NCI-H524 treated with DMSO at 0.1 percent for 48 hours (cell line): Measurements from ENCODE around the gene ZNF784.

ENCODE experiments used
- DNase-seq: peaks from one replicate; lab custom pipeline; 2025; lab: John Stamatoyannopoulos, UW

The ZNF784 gene

DNA sequence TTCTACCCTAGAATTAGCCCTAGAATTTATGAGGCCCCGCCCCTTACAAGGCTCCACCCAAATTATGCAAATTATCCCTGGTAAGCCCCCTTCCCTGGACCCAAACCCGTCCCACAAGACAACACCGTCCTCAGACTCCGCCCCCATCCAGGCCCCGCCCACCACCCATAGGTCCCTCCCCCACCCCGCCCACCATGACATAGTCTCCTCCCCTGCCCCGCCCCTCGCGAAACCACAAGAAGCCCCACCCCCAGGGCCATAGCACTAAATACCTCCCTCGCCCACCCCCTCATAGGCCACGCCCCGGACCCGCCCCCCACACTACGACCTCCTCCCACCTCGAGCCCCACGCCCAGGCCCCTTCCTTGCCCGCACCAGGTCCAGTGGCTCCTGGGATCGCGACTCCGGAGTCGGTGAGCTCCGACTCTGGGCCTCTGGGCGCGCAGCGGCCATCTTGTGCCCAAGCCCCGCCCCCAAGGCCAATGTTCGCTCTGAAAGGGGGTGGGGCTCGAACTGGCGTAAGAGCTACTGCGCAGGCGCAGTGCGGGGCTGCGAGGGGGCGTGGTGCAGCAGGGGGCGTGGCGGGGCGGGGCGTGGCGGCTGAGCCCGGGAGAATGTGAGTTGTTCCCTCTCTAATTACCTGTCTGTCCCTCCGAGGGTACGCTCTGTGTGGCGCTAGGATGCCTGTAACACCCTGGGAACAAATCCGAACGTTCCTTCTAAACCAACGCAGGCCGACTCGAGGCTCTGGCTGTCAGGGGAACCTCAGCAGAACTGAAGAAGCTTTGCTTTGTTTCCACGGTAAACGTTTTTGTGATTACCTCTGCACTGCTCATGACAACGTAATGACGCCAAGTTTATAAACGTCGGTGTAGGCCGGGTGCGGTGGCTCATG is at the start of gene ZNF784:
Gene ZNF784 (minus strand): TSS at position 458 of the 895 bp plus-strand sequence. CDS start 5 bp downstream, at position 453.
- peak; percentile 50 for DNase-seq

GRCh38 chr19:55673889-55674288 is 49.5 kb upstream of the ZNF784 start:
- no peak for DNase-seq

GRCh38 chr19:55673465-55673864 is 49.1 kb upstream of the ZNF784 start:
- no peak for DNase-seq

DNA sequence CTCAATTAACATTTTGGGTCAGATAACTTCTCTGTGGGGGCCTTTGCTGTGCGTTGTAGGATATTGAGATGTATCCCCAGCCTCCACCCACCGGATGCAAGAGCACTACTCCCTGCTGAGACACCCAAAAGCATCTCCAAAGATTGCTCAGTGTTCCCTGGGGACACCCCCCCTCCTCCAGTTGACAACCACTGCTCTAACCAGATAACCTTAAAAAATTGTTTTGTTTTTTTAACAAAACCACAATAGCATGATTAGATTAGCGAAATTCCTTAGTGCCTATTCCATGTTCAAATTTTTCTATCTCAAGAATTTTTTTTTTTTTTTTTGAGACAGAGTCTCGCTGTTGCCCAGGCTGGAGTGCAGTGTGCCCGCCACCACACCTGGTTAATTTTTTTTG is 48.1 kb upstream of the ZNF784 start:
- no peak for DNase-seq

DNA sequence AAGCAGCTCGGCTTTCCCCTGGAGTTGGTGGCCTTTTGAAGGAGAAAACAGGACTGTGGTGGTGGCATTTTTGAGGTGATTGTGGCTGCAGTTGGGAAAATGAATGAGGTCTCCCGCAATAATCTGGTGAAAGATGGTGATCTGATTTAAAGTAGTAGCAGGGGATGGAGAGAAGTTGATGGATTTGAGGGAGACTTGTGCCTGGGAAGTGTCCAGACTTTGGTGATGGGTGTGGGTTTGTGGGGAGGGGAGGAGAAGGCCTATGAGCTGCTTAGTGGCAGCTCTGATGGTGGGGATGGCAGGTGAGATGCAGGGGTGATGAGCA is 46.6 kb upstream of the ZNF784 start:
- no peak for DNase-seq

GRCh38 chr19:55670280-55671053 is 46.1 kb upstream of the ZNF784 start:
- no peak for DNase-seq

DNA sequence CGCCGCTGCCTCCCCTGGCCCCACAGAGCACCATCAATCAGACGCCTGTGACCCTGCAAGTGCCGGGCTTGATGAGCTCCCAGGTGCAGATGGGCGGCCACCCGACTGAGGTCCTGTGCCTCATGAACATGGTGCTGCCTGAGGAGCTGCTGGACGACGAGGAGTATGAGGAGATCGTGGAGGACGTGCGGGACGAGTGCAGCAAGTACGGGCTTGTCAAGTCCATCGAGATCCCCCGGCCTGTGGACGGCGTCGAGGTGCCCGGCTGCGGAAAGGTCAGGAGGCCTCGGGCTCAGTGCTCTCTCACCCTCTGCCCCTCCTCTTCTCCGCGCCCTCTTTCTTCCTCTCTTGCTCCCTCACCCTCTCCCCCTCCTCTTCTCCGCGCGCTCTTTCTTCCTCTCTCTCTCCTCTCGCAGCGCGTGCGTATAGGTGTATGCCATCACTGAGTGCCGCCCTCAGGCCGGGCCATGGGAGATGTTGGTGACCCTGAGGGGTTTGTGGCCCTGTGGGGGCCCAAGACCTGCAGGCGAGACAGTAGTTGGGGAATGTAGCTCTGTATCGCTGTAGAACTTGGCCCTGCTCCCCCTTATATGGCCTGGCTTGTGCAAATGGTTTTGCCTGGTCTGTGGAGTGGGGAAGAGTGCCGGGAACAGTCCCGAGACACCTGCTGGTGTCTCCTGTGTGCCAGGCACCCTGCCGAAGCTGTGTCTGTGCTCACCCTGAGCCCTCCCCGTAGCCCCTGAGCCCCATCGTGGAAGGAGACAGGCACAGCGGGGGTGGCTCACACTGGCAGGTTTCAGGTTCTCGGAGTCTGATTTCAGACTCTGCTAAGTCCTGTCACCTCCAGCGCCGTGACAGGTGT is 45.3 kb upstream of the ZNF784 start:
- no peak for DNase-seq

DNA sequence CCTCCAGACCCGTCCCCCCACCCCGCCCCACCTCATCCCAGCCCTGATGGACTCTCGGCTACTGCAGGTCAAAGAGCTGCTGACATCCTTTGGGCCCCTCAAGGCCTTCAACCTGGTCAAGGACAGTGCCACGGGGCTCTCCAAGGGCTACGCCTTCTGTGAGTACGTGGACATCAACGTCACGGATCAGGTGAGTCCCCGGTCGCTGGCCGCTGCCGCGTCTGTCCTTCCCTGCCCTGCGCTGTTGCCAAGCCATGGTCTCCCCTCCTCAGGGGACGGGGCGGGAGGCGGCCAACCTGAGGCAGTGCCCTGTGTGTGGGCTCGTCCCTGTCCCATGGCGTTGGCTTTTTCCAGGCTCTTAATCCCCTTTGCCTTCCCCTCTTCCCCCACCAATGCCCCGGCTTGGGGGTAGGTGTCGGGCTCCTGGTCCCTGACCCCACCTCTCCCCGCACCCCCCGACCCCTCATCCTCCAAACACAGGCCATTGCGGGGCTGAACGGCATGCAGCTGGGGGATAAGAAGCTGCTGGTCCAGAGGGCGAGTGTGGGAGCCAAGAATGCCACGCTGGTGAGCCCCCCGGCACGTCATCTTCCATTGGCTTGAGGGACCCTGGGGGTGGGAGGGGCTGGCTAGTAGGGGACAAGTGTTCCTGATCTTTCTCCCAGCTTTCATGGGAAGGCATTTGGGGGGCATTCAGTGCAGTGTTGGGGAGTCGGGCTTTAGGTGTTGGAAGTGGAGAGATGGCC is 44.4 kb upstream of the ZNF784 start:
- no peak for DNase-seq

DNA sequence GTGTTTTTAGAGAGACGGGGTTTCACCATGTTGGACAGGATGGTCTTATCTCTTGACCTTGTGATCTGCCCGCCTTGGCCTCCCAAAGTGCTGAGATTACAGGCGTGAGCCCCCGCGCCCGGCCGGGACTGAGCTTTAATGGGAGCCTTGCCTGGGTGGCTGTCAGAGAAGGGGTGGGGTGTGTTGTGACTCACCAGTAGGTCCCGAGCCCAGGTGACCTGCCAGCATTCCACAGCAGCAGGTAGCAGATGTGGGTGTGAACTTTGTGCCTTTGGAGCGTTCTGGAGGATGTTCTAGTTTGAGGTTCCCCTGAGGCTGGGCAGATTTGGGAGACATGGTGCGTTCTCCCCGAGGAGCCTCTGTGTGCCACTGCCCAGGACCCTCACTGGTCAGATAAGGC is 43.6 kb upstream of the ZNF784 start:
- no peak for DNase-seq

GRCh38 chr19:55667511-55667910 is 43.1 kb upstream of the ZNF784 start:
- no peak for DNase-seq

- no peak for DNase-seq
Measured at GRCh38 chr19:55667006-55667381, 42.6 kb upstream of the ZNF784 start.

DNA sequence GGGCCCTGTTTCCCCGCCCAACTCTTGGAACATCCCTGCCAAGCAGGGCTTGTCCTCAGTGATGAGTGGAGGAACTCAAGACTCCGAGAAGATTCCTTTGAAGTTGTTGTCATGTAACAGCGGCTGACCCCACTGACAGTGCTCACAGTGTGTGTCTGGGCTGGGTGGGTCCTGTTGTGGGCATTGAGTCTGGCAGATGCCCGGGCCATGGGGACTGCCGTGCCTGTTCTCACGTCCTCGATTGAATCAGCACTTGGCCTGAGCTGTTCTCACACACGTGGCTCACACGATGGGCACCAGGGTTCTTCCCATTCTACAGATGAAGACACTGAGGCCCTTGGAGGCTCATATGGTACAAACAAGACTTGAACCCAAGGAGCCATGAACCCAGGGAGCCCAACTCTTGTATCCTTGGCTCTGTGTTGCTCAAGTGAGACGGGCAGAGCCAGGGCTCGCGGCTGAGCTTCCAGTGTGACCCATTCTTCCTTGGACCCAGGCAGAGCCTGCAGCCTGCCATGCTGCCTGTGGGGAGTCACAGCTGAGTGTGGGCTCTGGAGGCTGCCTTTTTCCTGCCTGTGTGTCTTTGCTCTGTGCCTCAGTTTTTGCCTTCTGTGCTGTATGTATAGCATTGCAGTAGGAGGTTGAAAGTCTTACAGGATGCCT is 42.1 kb upstream of the ZNF784 start:
- DNase-seq, result no peak

- DNase-seq, result no peak
Measured at GRCh38 chr19:55663846-55664536, 39.6 kb upstream of the ZNF784 start.

- DNase-seq, result no peak
Measured at GRCh38 chr19:55661826-55662225, 37.5 kb upstream of the ZNF784 start.

GRCh38 chr19:55660991-55661390 is 36.6 kb upstream of the ZNF784 start:
- DNase-seq, result no peak

- no peak for DNase-seq
Measured at GRCh38 chr19:55660404-55660803, 36.0 kb upstream of the ZNF784 start.

DNA sequence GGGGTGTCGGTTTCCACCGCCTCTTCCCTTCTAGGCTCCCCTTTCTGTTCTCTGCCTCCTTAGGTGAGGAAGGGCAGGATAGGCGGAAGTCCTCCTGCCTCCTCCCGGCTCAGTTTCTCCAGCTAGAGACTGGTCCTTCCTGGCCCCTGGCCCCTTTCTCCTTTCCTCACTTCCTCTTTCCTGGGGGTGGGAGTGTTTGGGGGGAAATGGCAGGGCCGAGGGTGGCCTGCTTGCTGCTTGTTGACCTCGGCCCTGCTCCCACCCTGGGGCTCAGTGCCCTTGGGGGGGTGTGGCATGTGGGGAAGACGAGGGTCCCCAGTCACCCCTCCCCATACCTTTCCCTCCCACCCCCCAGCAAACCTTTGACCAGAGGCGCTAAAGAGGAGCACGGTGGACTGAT is 35.5 kb upstream of the ZNF784 start:
- DNase-seq, result no peak

- no peak for DNase-seq
Measured at GRCh38 chr19:55658846-55659459, 34.6 kb upstream of the ZNF784 start.

DNA sequence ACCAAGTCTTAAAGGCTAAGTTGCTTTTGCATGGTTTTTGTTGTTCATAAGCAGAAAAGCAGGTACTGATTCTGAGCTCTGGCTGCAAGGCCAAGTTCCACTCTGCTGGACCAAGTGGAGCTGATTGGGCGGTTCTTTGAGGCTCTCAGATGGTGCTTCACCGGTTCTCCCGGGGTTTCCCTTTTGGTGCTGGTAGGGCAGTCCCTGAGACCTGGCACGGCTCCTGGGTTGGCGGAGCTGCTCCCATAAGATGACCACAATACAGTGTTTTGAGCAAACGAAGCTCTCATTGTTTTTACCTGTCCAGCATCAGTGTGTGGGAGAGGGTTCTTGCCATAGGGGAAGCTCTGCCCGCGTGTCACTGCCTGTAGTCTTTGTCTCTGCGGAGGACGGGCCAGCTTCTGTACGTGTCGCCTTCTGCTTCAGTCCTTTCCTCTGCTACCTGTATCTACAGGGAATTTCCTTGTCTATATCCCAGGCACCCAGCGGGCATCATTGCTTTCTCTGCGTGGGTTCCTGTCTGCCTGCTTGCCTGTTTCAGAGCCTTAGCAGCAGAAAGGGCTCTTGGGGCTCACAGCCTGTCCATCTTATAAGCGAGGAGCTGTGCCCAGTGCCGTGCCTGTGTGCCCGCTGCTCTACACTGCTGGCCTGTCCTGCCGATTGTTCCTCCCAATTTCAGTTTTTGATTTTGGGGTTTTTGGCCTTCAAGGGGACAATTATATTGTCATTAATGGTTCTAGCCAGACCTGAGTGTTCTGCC is 32.8 kb upstream of the ZNF784 start:
- no peak for DNase-seq
